OCI-LY7 (cell line): ENCODE data around the gene HSPA4.

Experiments used
- CTCF ChIP-seq: fragments of 200-600 bp; sonication (generic); conservative IDR thresholded peaks from 2 replicates; pipeline ENCODE4 v1.5.1; 2014; ENCODE audit warnings: mild to moderate bottlenecking, antibody characterized with exemption, low read length, moderate library complexity, mixed read lengths
- EZH2phosphoT487 ChIP-seq: fragments of 200-600 bp; sonication (generic); IDR thresholded peaks from 2 replicates; pipeline ENCODE4 v1.6.1; 2018; ENCODE audit warnings: low read depth, borderline replicate concordance, mild to moderate bottlenecking, mixed run types, antibody characterized with exemption, low read length, moderate library complexity, mixed read lengths

GRCh38 chr5:133130387-133131118, 78.7 kb downstream of the HSPA4 start:
- TF ChIP-seq CTCF: no peak
- no peak for TF ChIP-seq EZH2phosphoT487
